Endothelial cell of umbilical vein (primary cell): Measurements from ENCODE around the gene MT1F. TPM values are rescaled to one million over a fixed set of nuclear protein-coding genes. Genes with fewer than 3 reads are reported as not detected.

Experiments
- BruUV-seq: library from RNA; stranded (reverse); fragments of 400-500 nt; replicated peaks from 2 replicates; lab custom pipeline; 2021; lab: Mats Ljungman, UMichigan
- CTCF ChIA-PET: fragments of 300-600, 350-600 bp; sonication (Branson Sonifier 250); formaldehyde crosslinking; loops from one replicate; lab custom pipeline; 2021; ENCODE audit warnings: antibody characterized with exemption, inconsistent platforms; lab: Charles Lee
- POLR2A ChIA-PET: fragments of 300-600, 350-600 bp; sonication (Branson Sonifier 250); formaldehyde crosslinking; loops from one replicate; lab custom pipeline; 2021; ENCODE audit warnings: antibody characterized with exemption, inconsistent platforms; lab: Charles Lee
- DNase-seq: peaks from one replicate; pipeline ENCODE4 v3.0.0-alpha.2; 2011; ENCODE audit warnings: low read depth, low spot score
- FAIRE-seq: peaks from 2 replicates; lab custom pipeline; 2011; peaks lifted over from hg19 to GRCh38; lab: Jason Lieb, UNC
- H2AFZ ChIP-seq: 2 replicates; pipeline ENCODE4 v1.6.0; 2012; ENCODE audit warnings: low read depth, low read length, control low read depth, inconsistent platforms
- H3K27ac ChIP-seq: 2 replicates; pipeline ENCODE4 v1.5.1; 2011; ENCODE audit warnings: low read depth, mild to moderate bottlenecking, control low read depth, low read length, moderate library complexity; ENCODE audit not compliant: insufficient read depth
- H3K27me3 ChIP-seq, 2 experiments: 2 replicates each; pipeline versions ENCODE4 v1.6.0 to v1.6.1; 2011; ENCODE audit warnings: low read length in 2 of 2, mixed read lengths in 1 of 2; ENCODE audit not compliant: control insufficient read depth in 2 of 2, insufficient read depth in 2 of 2
- H3K36me3 ChIP-seq, 2 experiments: 2 replicates in 1 of 2; 3 replicates in 1 of 2; pipeline ENCODE4 v1.5.1; 2011; ENCODE audit warnings: low read length in 2 of 2, mild to moderate bottlenecking in 1 of 2, moderate library complexity in 1 of 2; ENCODE audit not compliant: control insufficient read depth in 2 of 2, insufficient read depth in 2 of 2; ENCODE audit errors: extremely low read depth in 1 of 2
- H3K4me1 ChIP-seq: 3 replicates; pipeline ENCODE4 v1.5.1; 2011; ENCODE audit warnings: mild to moderate bottlenecking, low read length; ENCODE audit not compliant: control insufficient read depth, insufficient read depth; ENCODE audit errors: extremely low read depth
- H3K4me2 ChIP-seq: 2 replicates; pipeline ENCODE4 v1.6.1; 2011; ENCODE audit warnings: low read length, control low read depth, mixed read lengths; ENCODE audit not compliant: insufficient read depth
- H3K4me3 ChIP-seq, 3 experiments: fragments of 200-600 bp in 1 of 3; sonication (generic), shearing (Covaris generic) in 1 of 3; replicated peaks in 1 of 3; 2 replicates each; pipeline ENCODE4 v1.5.1; 2011 to 2016; ENCODE audit warnings: control low read depth in 3 of 3, low read length in 3 of 3, mild to moderate bottlenecking in 2 of 3, inconsistent platforms in 1 of 3, low read depth in 1 of 3, moderate library complexity in 1 of 3; ENCODE audit not compliant: insufficient read depth in 1 of 3
- H3K79me2 ChIP-seq: 2 replicates; pipeline ENCODE4 v1.6.0; 2012; ENCODE audit warnings: low read length, inconsistent platforms; ENCODE audit not compliant: control insufficient read depth, insufficient read depth
- H3K9ac ChIP-seq: replicated peaks from 2 replicates; pipeline ENCODE3; 2011; ENCODE audit warnings: low read length, control low read depth; ENCODE audit not compliant: insufficient read depth; ENCODE audit errors: extremely low read depth
- H3K9me1 ChIP-seq: replicated peaks from 3 replicates; pipeline ENCODE4 v1.6.0; 2011; ENCODE audit warnings: mild to moderate bottlenecking, low read length; ENCODE audit not compliant: control insufficient read depth, insufficient read depth; ENCODE audit errors: extremely low read depth
- H3K9me3 ChIP-seq: replicated peaks from 2 replicates; pipeline ENCODE4 v1.5.1; 2012; ENCODE audit warnings: low read length, inconsistent platforms; ENCODE audit not compliant: control insufficient read depth, insufficient read depth
- H4K20me1 ChIP-seq: replicated peaks from 2 replicates; pipeline ENCODE3; 2011; ENCODE audit warnings: mild to moderate bottlenecking, low read length; ENCODE audit not compliant: control insufficient read depth, insufficient read depth; ENCODE audit errors: extremely low read depth
- EZH2 ChIP-seq: IDR thresholded peaks from 2 replicates; pipeline ENCODE4 v1.6.1; 2012; ENCODE audit warnings: borderline replicate concordance, low read depth, mild to moderate bottlenecking, moderate library complexity, low read length, inconsistent platforms; ENCODE audit not compliant: severe bottlenecking
- FOS ChIP-seq: IDR thresholded peaks from 2 replicates; pipeline ENCODE4 v1.6.1; 2011; ENCODE audit warnings: mild to moderate bottlenecking, low read length, moderate library complexity, borderline replicate concordance; ENCODE audit not compliant: insufficient read depth
- GATA2 ChIP-seq: IDR thresholded peaks from 2 replicates; pipeline ENCODE4 v1.7.0; 2011; ENCODE audit warnings: low read depth, mild to moderate bottlenecking, moderate library complexity, mixed read lengths, low read length; ENCODE audit not compliant: insufficient read length, insufficient read depth
- JUN ChIP-seq: IDR thresholded peaks from 2 replicates; pipeline ENCODE4 v1.6.1; 2011; ENCODE audit warnings: borderline replicate concordance, low read depth; ENCODE audit not compliant: insufficient read length, insufficient read depth
- MAX ChIP-seq: IDR thresholded peaks from 2 replicates; pipeline ENCODE4 v1.6.1; 2011; ENCODE audit not compliant: insufficient read depth, insufficient read length
- MYC ChIP-seq: IDR thresholded peaks from one replicate; pipeline ENCODE4 v1.6.1; 2011; ENCODE audit warnings: mild to moderate bottlenecking, low read depth, low read length
- POLR2A ChIP-seq: IDR thresholded peaks from 2 replicates; pipeline ENCODE4 v1.6.1; 2012; ENCODE audit warnings: low read depth, mild to moderate bottlenecking, control low read depth, low read length
- POLR2AphosphoS5 ChIP-seq: IDR thresholded peaks from 2 replicates; pipeline ENCODE4 v1.6.1; 2012; ENCODE audit warnings: low read depth, mild to moderate bottlenecking, control low read depth, low read length, moderate library complexity; ENCODE audit not compliant: insufficient read depth
- dilution Hi-C: fragments of 300-500 bp; cut with MboI; formaldehyde crosslinking; loops from one replicate; pipeline ENCODE4 v1.15.0; 2019; ENCODE audit warnings: low sequenced_read_pairs; ENCODE audit not compliant: extremely low pct_ligation_motif_present
- intact Hi-C: fragments of 100-400 bp; cut with micrococcal nuclease; formaldehyde crosslinking; loops from one replicate; pipeline ENCODE4 v1.10.0; 2022
- polyA plus RNA-seq, 4 experiments: library from polyadenylated mRNA; depleted of rRNA in 3 of 4; stranded (reverse) in 3 of 4; unstranded in 1 of 4; fragments of >200 nt; gene quantifications; 2 replicates each; pipeline versions ENCODE4 v1.2.1 to v1.2.3, GENCODE V29; 2011 to 2012; ENCODE audit warnings: missing spikeins in 1 of 4
- total RNA-seq: library from RNA; stranded (reverse); gene quantifications from 2 replicates; pipeline ENCODE4 v1.2.3, GENCODE V29; 2021
- TF ChIP-seq, protein P1 (sequence below), 2 donors: IDR thresholded peaks; 1 replicate in 1 of 2; 2 replicates in 1 of 2; pipeline ENCODE4 v1.5.1; 2011; ENCODE audit warnings: low read length in 2 of 2, mild to moderate bottlenecking in 2 of 2, moderate library complexity in 2 of 2, control low read depth in 1 of 2, inconsistent platforms in 1 of 2, low read depth in 1 of 2; ENCODE audit not compliant: insufficient read depth in 1 of 2; ENCODE audit errors: extremely low read depth in 1 of 2

MT1F gene
- total and polyA plus RNA-seq, 2 donors (not counting 3 experiments of a cell fraction or from before 2014, with no cell fraction given): 2.2 to 2.6 TPM

DNA sequence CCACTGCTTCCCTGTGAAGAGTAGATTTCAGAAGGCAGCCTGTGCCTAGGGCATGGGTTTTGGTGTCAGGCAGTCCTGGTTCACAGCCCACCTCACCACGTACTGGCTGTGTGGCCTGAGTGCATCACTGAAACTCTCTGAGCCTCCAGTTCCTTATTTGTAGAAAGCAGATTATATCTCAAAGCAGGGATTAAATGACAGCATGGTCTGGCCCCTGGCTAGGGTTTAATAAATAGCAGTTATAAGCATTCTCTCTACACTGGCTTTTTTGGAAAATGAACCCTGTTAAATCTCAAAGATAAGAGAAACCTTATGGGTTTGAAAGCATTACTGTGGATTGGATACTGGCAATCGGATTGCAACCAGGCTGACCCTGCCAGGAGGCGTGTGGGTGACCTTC is 28.2 kb upstream of the MT1F start:
- H3K4me1 ChIP-seq: peaks cover 20% of the 10 kb centered on the region
- H3K9ac ChIP-seq: no peak overlapping the region
- H3K4me3 ChIP-seq: no peak overlapping the region
- ChIA-PET POLR2A (no interaction called here), CTCF (interaction anchor here (1.0 to 1.9 kb wide), 2 partner anchors 26 to 72 kb away, joined by 5 to 8 read pairs; no protein-coding TSS in a partner anchor)
- intact Hi-C loops (no loop called here), dilution Hi-C loops (no loop called here)
- BruUV-seq: no TSS peak
- H3K27ac ChIP-seq: no peak overlapping the region
- H2AFZ ChIP-seq: no peak overlapping the region
- no peak overlapping the region for H3K4me2 ChIP-seq
- no peaks in the 10 kb centered on the region for H4K20me1 ChIP-seq
- H3K9me3 ChIP-seq: no peaks in the 10 kb centered on the region
- TF ChIP-seq JUN (no peak), GATA2 (no peak), FOS (no peak), POLR2AphosphoS5 (no peak), MYC (no peak), POLR2A (no peak), MAX (no peak), EZH2 (no peak)
- TF ChIP-seq, protein P1, sequence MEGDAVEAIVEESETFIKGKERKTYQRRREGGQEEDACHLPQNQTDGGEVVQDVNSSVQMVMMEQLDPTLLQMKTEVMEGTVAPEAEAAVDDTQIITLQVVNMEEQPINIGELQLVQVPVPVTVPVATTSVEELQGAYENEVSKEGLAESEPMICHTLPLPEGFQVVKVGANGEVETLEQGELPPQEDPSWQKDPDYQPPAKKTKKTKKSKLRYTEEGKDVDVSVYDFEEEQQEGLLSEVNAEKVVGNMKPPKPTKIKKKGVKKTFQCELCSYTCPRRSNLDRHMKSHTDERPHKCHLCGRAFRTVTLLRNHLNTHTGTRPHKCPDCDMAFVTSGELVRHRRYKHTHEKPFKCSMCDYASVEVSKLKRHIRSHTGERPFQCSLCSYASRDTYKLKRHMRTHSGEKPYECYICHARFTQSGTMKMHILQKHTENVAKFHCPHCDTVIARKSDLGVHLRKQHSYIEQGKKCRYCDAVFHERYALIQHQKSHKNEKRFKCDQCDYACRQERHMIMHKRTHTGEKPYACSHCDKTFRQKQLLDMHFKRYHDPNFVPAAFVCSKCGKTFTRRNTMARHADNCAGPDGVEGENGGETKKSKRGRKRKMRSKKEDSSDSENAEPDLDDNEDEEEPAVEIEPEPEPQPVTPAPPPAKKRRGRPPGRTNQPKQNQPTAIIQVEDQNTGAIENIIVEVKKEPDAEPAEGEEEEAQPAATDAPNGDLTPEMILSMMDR (IDR thresholded peaks at IDR 0.05; ENCODE audit: extremely low read depth in 1 of 2, insufficient read depth in 1 of 2, low read depth in 1 of 2, low read length in 2 of 2): no peak
- no peaks in the 10 kb centered on the region for H3K36me3 ChIP-seq
- no peak for DNase-seq
- FAIRE-seq: no peak
- H3K79me2 ChIP-seq: peaks cover 12% of the 10 kb centered on the region
- H3K27me3 ChIP-seq: peaks cover 4 to 6% of the 10 kb centered on the region in 2 experiments
- H3K9me1 ChIP-seq: no peaks in the 10 kb centered on the region
